OCI-LY3 (cell line): ENCODE results near the gene NEK11.

Experiments
- H2AFZ ChIP-seq: fragments of 200-600, 300-600 bp; shearing (Covaris generic); 2 replicates; pipeline ENCODE4 v1.6.0; 2014; ENCODE audit warnings: antibody characterized with exemption, low read depth, low read length
- H3K27ac ChIP-seq: fragments of 200-600, 300-600 bp; sonication (generic); 2 replicates; pipeline ENCODE4 v1.5.1; 2014; ENCODE audit warnings: mild to moderate bottlenecking, low read length, moderate library complexity, mixed read lengths
- H3K27me3 ChIP-seq: fragments of 200-600, 300-600 bp; sonication (generic); 2 replicates; pipeline ENCODE4 v1.6.1; 2014; ENCODE audit warnings: low read depth, low read length, mixed read lengths
- H3K36me3 ChIP-seq: fragments of 200-600, 300-600 bp; sonication (generic); replicated peaks from 2 replicates; pipeline ENCODE3; 2014; ENCODE audit warnings: low read depth, low read length, mixed read lengths
- H3K4me1 ChIP-seq: fragments of 300-600, 200-600 bp; sonication (generic); 2 replicates; pipeline ENCODE4 v1.6.1; 2014; ENCODE audit warnings: low read length, mixed read lengths
- H3K4me2 ChIP-seq: fragments of 200-600, 300-600 bp; sonication (generic); 2 replicates; pipeline ENCODE4 v1.6.1; 2014; ENCODE audit warnings: low read length, mixed read lengths
- H3K4me3 ChIP-seq: fragments of 300-600, 200-600 bp; sonication (generic); 2 replicates; pipeline ENCODE4 v1.5.1; 2014; ENCODE audit warnings: antibody characterized with exemption, mild to moderate bottlenecking, low read length, moderate library complexity
- H3K79me2 ChIP-seq: fragments of 300-600, 200-600 bp; shearing (Covaris generic); 2 replicates; pipeline ENCODE4 v1.6.1; 2014; ENCODE audit warnings: mild to moderate bottlenecking, low read length, mixed read lengths
- H3K9ac ChIP-seq: fragments of 300-600, 200-600 bp; shearing (Covaris generic); 2 replicates; pipeline ENCODE4 v1.6.0; 2014; ENCODE audit warnings: mild to moderate bottlenecking, low read length, moderate library complexity
- H3K9me3 ChIP-seq: fragments of 200-600, 300-600 bp; shearing (Covaris generic); 2 replicates; pipeline ENCODE4 v1.6.1; 2014; ENCODE audit warnings: low read length, mixed read lengths; ENCODE audit not compliant: insufficient read depth
- H4K20me1 ChIP-seq: fragments of 200-600, 300-600 bp; sonication (generic); 2 replicates; pipeline ENCODE4 v1.6.1; 2016; ENCODE audit warnings: low read length, mixed read lengths; ENCODE audit not compliant: insufficient read depth
- EZH2phosphoT487 ChIP-seq: fragments of 200-600 bp; shearing (Covaris generic); IDR thresholded peaks from 2 replicates; pipeline ENCODE4 v1.6.1; 2018; ENCODE audit warnings: antibody characterized with exemption, mixed run types, low read depth
- TF ChIP-seq, protein P1 (sequence below): fragments of 200-600, 300-600 bp; sonication (generic); IDR thresholded peaks from 2 replicates; pipeline ENCODE4 v1.5.1; 2014; ENCODE audit warnings: antibody characterized with exemption, low read length, low read depth

Gene NEK11, protein sequence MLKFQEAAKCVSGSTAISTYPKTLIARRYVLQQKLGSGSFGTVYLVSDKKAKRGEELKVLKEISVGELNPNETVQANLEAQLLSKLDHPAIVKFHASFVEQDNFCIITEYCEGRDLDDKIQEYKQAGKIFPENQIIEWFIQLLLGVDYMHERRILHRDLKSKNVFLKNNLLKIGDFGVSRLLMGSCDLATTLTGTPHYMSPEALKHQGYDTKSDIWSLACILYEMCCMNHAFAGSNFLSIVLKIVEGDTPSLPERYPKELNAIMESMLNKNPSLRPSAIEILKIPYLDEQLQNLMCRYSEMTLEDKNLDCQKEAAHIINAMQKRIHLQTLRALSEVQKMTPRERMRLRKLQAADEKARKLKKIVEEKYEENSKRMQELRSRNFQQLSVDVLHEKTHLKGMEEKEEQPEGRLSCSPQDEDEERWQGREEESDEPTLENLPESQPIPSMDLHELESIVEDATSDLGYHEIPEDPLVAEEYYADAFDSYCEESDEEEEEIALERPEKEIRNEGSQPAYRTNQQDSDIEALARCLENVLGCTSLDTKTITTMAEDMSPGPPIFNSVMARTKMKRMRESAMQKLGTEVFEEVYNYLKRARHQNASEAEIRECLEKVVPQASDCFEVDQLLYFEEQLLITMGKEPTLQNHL

DNA sequence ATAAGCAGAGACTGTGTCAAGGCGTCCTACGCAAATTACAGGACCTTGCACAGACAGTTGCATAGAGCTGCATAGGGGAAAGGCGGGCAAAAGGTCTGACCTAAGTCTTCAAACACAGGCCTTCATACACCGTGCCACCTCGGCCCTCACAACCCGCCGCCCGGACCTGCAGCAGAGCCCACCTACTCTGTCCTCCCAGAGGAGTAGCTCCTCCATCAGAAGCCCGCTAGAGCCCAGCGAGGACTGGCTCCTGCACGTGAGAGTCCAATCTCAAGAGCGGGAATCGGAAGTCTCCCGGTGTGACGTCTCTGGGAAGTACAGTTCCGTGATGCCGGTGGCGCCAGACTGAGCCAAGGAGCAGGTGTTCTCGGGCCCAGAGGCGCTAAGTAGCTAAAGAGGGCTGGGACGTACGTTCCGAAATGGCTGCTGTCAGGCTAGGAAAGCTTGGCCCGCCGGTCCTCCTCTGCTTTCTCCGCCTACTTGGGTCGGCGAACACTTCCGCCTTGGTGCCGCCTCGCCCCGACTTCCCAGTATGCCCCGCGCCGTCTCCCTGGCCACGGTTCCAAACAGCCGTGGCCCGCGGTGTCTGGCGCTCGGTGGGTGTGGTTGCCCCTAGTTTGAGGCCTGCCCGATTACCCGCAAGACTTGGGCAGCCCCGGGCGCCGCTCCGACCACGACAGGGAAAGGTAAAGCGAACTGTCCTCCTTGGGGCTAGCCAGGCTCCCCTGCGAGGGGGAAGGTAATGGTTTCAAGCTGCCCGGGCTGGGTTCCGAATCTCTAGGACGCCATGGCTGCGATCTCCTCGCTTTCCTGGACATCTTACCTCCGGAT, at the start of gene NEK11, which contains the start of gene ASTE1:
TSS of gene NEK11 (plus strand) at position 557 of the 831 bp plus-strand sequence. CDS start 2,832 bp downstream, outside the sequence.
TSS of gene ASTE1 (minus strand) at position 505 of the 831 bp plus-strand sequence. CDS start 1,519 bp downstream, outside the sequence.
- peak within 1 kb of the TSS; percentile 82 for H3K9ac ChIP-seq
- H3K4me2 ChIP-seq, result peak within 1 kb of the TSS; percentile 92
- TF ChIP-seq, protein P1, sequence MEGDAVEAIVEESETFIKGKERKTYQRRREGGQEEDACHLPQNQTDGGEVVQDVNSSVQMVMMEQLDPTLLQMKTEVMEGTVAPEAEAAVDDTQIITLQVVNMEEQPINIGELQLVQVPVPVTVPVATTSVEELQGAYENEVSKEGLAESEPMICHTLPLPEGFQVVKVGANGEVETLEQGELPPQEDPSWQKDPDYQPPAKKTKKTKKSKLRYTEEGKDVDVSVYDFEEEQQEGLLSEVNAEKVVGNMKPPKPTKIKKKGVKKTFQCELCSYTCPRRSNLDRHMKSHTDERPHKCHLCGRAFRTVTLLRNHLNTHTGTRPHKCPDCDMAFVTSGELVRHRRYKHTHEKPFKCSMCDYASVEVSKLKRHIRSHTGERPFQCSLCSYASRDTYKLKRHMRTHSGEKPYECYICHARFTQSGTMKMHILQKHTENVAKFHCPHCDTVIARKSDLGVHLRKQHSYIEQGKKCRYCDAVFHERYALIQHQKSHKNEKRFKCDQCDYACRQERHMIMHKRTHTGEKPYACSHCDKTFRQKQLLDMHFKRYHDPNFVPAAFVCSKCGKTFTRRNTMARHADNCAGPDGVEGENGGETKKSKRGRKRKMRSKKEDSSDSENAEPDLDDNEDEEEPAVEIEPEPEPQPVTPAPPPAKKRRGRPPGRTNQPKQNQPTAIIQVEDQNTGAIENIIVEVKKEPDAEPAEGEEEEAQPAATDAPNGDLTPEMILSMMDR, result no peak
- TF ChIP-seq EZH2phosphoT487, result no peak
- H2AFZ ChIP-seq, result peak within 1 kb of the TSS; percentile 97
- H3K27me3 ChIP-seq, result no peaks in the 10 kb centered on the region
- H3K9me3 ChIP-seq, result no peaks in the 10 kb centered on the region
- H3K79me2 ChIP-seq, result no peaks in the 10 kb centered on the region
- H3K36me3 ChIP-seq, result peaks cover 3% of the 10 kb centered on the region
- H4K20me1 ChIP-seq, result no peaks in the 10 kb centered on the region
- peak within 1 kb of the TSS; percentile 93 for H3K4me3 ChIP-seq
- H3K4me1 ChIP-seq, result peaks cover 17% of the 10 kb centered on the region
- peak within 1 kb of the TSS; percentile 48 for H3K27ac ChIP-seq

DNA sequence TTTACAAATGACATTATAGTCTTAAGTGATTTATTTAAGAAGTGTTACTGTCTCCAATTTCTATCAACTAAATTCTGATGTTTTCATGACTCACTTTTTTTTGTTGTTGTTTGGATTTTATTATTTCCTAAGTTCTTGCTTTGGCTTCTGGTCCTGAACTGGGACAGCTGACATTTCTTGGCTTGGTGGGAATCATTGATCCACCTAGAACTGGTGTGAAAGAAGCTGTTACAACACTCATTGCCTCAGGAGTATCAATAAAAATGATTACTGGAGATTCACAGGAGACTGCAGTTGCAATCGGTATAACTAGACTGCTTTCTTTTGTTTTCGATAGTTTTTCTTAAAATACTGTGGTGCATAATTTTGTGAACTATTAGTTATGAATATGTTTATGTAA, 47.6 kb upstream of the NEK11 start:
- no peaks in the 10 kb centered on the region for H3K27me3 ChIP-seq
- no peaks in the 10 kb centered on the region for H3K79me2 ChIP-seq
- no peak overlapping the region for H2AFZ ChIP-seq
- no peak for TF ChIP-seq EZH2phosphoT487
- TF ChIP-seq, protein P1, result no peak
- no peak overlapping the region for H3K9ac ChIP-seq
- H3K4me1 ChIP-seq, result no peaks in the 10 kb centered on the region
- H3K4me3 ChIP-seq, result no peak overlapping the region
- H3K27ac ChIP-seq, result no peak overlapping the region
- H3K4me2 ChIP-seq, result no peak overlapping the region
- H3K36me3 ChIP-seq, result no peaks in the 10 kb centered on the region
- H3K9me3 ChIP-seq, result no peaks in the 10 kb centered on the region
- no peaks in the 10 kb centered on the region for H4K20me1 ChIP-seq

DNA sequence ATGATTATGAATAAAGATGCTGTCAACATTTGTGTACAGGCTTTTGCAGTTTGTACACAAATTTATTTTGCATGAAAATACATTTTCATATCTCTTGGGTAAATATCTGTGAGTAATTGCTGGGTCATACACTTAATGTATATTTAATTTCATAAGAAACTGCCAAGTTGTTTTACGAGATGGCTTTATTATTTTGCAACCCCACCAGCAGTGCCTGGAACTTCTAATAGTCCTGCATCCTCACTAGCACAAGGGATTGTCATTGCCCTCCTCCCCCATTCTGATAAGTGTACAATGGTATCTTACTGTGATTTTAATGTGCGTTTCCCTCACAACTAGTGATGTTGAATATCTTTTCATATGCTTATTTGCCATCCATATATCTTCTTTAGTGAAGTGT, 45.2 kb upstream of the NEK11 start:
- Histone ChIP-seq H3K36me3 (no peaks in the 10 kb centered on the region), H3K79me2 (no peaks in the 10 kb centered on the region)

More for the DNA sequence above, 45.2 kb upstream of the NEK11 start:
- H4K20me1 ChIP-seq, result no peaks in the 10 kb centered on the region
- no peaks in the 10 kb centered on the region for H3K4me1 ChIP-seq
- no peak overlapping the region for H3K9ac ChIP-seq
- no peak overlapping the region for H2AFZ ChIP-seq
- H3K27me3 ChIP-seq, result no peaks in the 10 kb centered on the region
- no peak for TF ChIP-seq EZH2phosphoT487
- TF ChIP-seq, protein P1, result no peak
- no peak overlapping the region for H3K4me3 ChIP-seq
- no peak overlapping the region for H3K27ac ChIP-seq
- no peaks in the 10 kb centered on the region for H3K9me3 ChIP-seq
- no peak overlapping the region for H3K4me2 ChIP-seq
